ENCODE results near the gene FOXN3.

Gene FOXN3

GRCh38 chr14:89369656-89370055 is 47.4 kb downstream of the FOXN3 start:
- DNase-seq (ENCODE audit: low read depth), result no peak
- no peak overlapping the region for H3K4me3 ChIP-seq (ENCODE audit: low read depth, low read length)

GRCh38 chr14:89368490-89369477 is 48.2 kb downstream of the FOXN3 start:
- H3K4me3 ChIP-seq (ENCODE audit: low read depth, low read length), result no peak overlapping the region
- DNase-seq (ENCODE audit: low read depth), result no peak

- H3K4me3 ChIP-seq (ENCODE audit: low read depth, low read length), result no peak overlapping the region
- DNase-seq (ENCODE audit: low read depth), result no peak
These were observed 49.3 kb downstream of the FOXN3 start for GRCh38 chr14:89367779-89368120.

GRCh38 chr14:89366864-89367778 is 49.9 kb downstream of the FOXN3 start:
- no peak overlapping the region for H3K4me3 ChIP-seq (ENCODE audit: low read depth, low read length)
- no peak for DNase-seq (ENCODE audit: low read depth)

GRCh38 chr14:89365061-89365801 is 51.8 kb downstream of the FOXN3 start:
- H3K4me3 ChIP-seq (ENCODE audit: low read depth, low read length), result no peak overlapping the region
- no peak for DNase-seq (ENCODE audit: low read depth)

- DNase-seq (ENCODE audit: low read depth), result no peak
- H3K4me3 ChIP-seq (ENCODE audit: low read depth, low read length), result no peak overlapping the region
These were observed 52.7 kb downstream of the FOXN3 start for GRCh38 chr14:89364316-89364715.

- no peak overlapping the region for H3K4me3 ChIP-seq (ENCODE audit: low read depth, low read length)
- no peak for DNase-seq (ENCODE audit: low read depth)
These were observed 56.8 kb downstream of the FOXN3 start for GRCh38 chr14:89360277-89360676.

GRCh38 chr14:89359477-89360222 is 57.4 kb downstream of the FOXN3 start:
- H3K4me3 ChIP-seq (ENCODE audit: low read depth, low read length), result no peak overlapping the region
- no peak for DNase-seq (ENCODE audit: low read depth)

GRCh38 chr14:89357655-89358297 is 59.3 kb downstream of the FOXN3 start:
- H3K4me3 ChIP-seq (ENCODE audit: low read depth, low read length), result no peak overlapping the region
- DNase-seq (ENCODE audit: low read depth), result no peak

GRCh38 chr14:89356927-89357326 is 60.1 kb downstream of the FOXN3 start:
- H3K4me3 ChIP-seq (ENCODE audit: low read depth, low read length), result no peak overlapping the region
- no peak for DNase-seq (ENCODE audit: low read depth)

- no peak for DNase-seq (ENCODE audit: low read depth)
- no peak overlapping the region for H3K4me3 ChIP-seq (ENCODE audit: low read depth, low read length)
These were observed 60.5 kb downstream of the FOXN3 start for GRCh38 chr14:89356496-89356895.

- no peak overlapping the region for H3K4me3 ChIP-seq (ENCODE audit: low read depth, low read length)
- DNase-seq (ENCODE audit: low read depth), result no peak
These were observed 63.3 kb downstream of the FOXN3 start for GRCh38 chr14:89353766-89354113.

GRCh38 chr14:89352976-89353765 is 63.9 kb downstream of the FOXN3 start:
- DNase-seq (ENCODE audit: low read depth), result no peak
- H3K4me3 ChIP-seq (ENCODE audit: low read depth, low read length), result no peak overlapping the region

- DNase-seq (ENCODE audit: low read depth), result no peak
- no peak overlapping the region for H3K4me3 ChIP-seq (ENCODE audit: low read depth, low read length)
These were observed 65.3 kb downstream of the FOXN3 start for GRCh38 chr14:89351516-89352404.

- no peak for DNase-seq (ENCODE audit: low read depth)
- no peak overlapping the region for H3K4me3 ChIP-seq (ENCODE audit: low read depth, low read length)
These were observed 65.9 kb downstream of the FOXN3 start for GRCh38 chr14:89351221-89351515.

- DNase-seq (ENCODE audit: low read depth), result no peak
- H3K4me3 ChIP-seq (ENCODE audit: low read depth, low read length), result no peak overlapping the region
These were observed 66.9 kb downstream of the FOXN3 start for GRCh38 chr14:89350152-89350551.
